GM08714 (cell line): ENCODE results near the gene SAP30L.

Experiments used
- H3K4me3 ChIP-seq: fragments of 200-500 bp; sonication (Bioruptor generic); 2 replicates; pipeline ENCODE4 v1.5.1; 2014; ENCODE audit warnings: mild to moderate bottlenecking, low read length, inconsistent platforms
- ZNF274 ChIP-seq: IDR thresholded peaks from 2 replicates; pipeline ENCODE4 v1.6.1; 2012; ENCODE audit warnings: mild to moderate bottlenecking, low read depth, low read length

Gene SAP30L

GRCh38 chr5:154410008-154410407 is 35.8 kb upstream of the SAP30L start:
- no peak overlapping the region for H3K4me3 ChIP-seq
- no peak for TF ChIP-seq ZNF274

GRCh38 chr5:154410786-154411185 is 35.0 kb upstream of the SAP30L start:
- no peak for TF ChIP-seq ZNF274
- H3K4me3 ChIP-seq: no peak overlapping the region

GRCh38 chr5:154411338-154411737 is 34.5 kb upstream of the SAP30L start:
- no peak for TF ChIP-seq ZNF274
- H3K4me3 ChIP-seq: no peak overlapping the region

- no peak for TF ChIP-seq ZNF274
- H3K4me3 ChIP-seq: no peak overlapping the region
Measured at GRCh38 chr5:154412316-154412715, 33.5 kb upstream of the SAP30L start.

GRCh38 chr5:154412925-154413324 is 32.9 kb upstream of the SAP30L start:
- H3K4me3 ChIP-seq: no peak overlapping the region
- TF ChIP-seq ZNF274: no peak

- TF ChIP-seq ZNF274: no peak
- H3K4me3 ChIP-seq: no peak overlapping the region
Measured at GRCh38 chr5:154415114-154415513, 30.7 kb upstream of the SAP30L start.

- TF ChIP-seq ZNF274: no peak
- H3K4me3 ChIP-seq: no peak overlapping the region
Measured at GRCh38 chr5:154418344-154418820, 27.4 kb upstream of the SAP30L start.

- no peak overlapping the region for H3K4me3 ChIP-seq
- no peak for TF ChIP-seq ZNF274
Measured at GRCh38 chr5:154419236-154419635, 26.6 kb upstream of the SAP30L start.

GRCh38 chr5:154421868-154422267 is 23.9 kb upstream of the SAP30L start:
- TF ChIP-seq ZNF274: no peak
- no peak overlapping the region for H3K4me3 ChIP-seq

GRCh38 chr5:154422298-154422697 is 23.5 kb upstream of the SAP30L start:
- H3K4me3 ChIP-seq: no peak overlapping the region
- TF ChIP-seq ZNF274: no peak

- no peak overlapping the region for H3K4me3 ChIP-seq
- no peak for TF ChIP-seq ZNF274
Measured at GRCh38 chr5:154428208-154428607, 17.6 kb upstream of the SAP30L start.

- TF ChIP-seq ZNF274: no peak
- no peak overlapping the region for H3K4me3 ChIP-seq
Measured at GRCh38 chr5:154429341-154429740, 16.5 kb upstream of the SAP30L start.

GRCh38 chr5:154430466-154430865 is 15.3 kb upstream of the SAP30L start:
- TF ChIP-seq ZNF274: no peak
- H3K4me3 ChIP-seq: no peak overlapping the region

- no peak overlapping the region for H3K4me3 ChIP-seq
- TF ChIP-seq ZNF274: no peak
Measured at GRCh38 chr5:154430961-154431630, 14.7 kb upstream of the SAP30L start.

- no peak for TF ChIP-seq ZNF274
- no peak overlapping the region for H3K4me3 ChIP-seq
Measured at GRCh38 chr5:154435226-154435625, 10.6 kb upstream of the SAP30L start.
